GM12878 (cell line): ENCODE results near the gene NEK5. TPM values are rescaled to one million over a fixed set of nuclear protein-coding genes. Genes with fewer than 3 reads are reported as not detected.

ENCODE experiments used
- ATAC-seq: fragments of 200-7000 bp; cut with Tn5 transposase; 3 replicates; pipeline ENCODE4 v1.9.1; 2020; ENCODE audit warnings: mild to moderate bottlenecking, moderate library complexity
- BruUV-seq: library from RNA; stranded (reverse); fragments of 400-500 nt; replicated peaks from 2 replicates; lab custom pipeline; 2021; lab: Mats Ljungman, UMichigan
- CTCF ChIA-PET: fragments of 300-600 bp; sonication (Branson Sonifier 250); formaldehyde crosslinking; extraction: SDS; loops from one replicate; lab custom pipeline; 2021; ENCODE audit warnings: inconsistent platforms; lab: Yijun Ruan, JAX
- POLR2A ChIA-PET: fragments of 350-600 bp; formaldehyde crosslinking; extraction: SDS; loops from one replicate; lab custom pipeline; 2021; ENCODE audit warnings: inconsistent platforms; lab: Charles Lee
- RAD21 ChIA-PET: fragments of 300-600 bp; sonication (Branson Sonifier 250); formaldehyde crosslinking; loops from one replicate; lab custom pipeline; 2023; ENCODE audit warnings: antibody characterized with exemption; ENCODE audit not compliant: unreplicated experiment; lab: Charles Lee
- SMC1A ChIA-PET: fragments of 300-600 bp; sonication (Branson Sonifier 250); formaldehyde crosslinking; loops from one replicate; lab custom pipeline; 2023; ENCODE audit not compliant: unreplicated experiment, uncharacterized antibody; lab: Charles Lee
- DNase-seq: peaks from one replicate; pipeline ENCODE4 v3.0.0-alpha.2; 2011; ENCODE audit warnings: low read depth, low spot score
- FAIRE-seq: peaks from 3 replicates; lab custom pipeline; 2011; peaks lifted over from hg19 to GRCh38; lab: Jason Lieb, UNC
- H2AFZ ChIP-seq: 2 replicates; pipeline ENCODE4 v1.6.0; 2011; ENCODE audit warnings: low read depth, low read length, control low read depth; ENCODE audit not compliant: control insufficient read depth
- H3K27ac ChIP-seq: 2 replicates; pipeline ENCODE4 v1.5.1; 2011; ENCODE audit warnings: control low read depth; ENCODE audit not compliant: control insufficient read depth, insufficient read depth
- H3K27me3 ChIP-seq, 2 experiments: replicated peaks in 1 of 2; 2 replicates each; pipeline versions ENCODE4 v1.6.0 to v1.6.1; 2011; ENCODE audit warnings: low read length in 1 of 2; ENCODE audit not compliant: control insufficient read depth in 2 of 2, insufficient read depth in 2 of 2
- H3K36me3 ChIP-seq, 2 experiments: 2 replicates each; pipeline ENCODE4 v1.5.1; 2011; ENCODE audit warnings: low read length in 1 of 2; ENCODE audit not compliant: control insufficient read depth in 2 of 2, insufficient read depth in 2 of 2
- H3K4me1 ChIP-seq: 2 replicates; pipeline ENCODE4 v1.6.1; 2011; ENCODE audit warnings: mild to moderate bottlenecking, low read length, moderate library complexity, mixed read lengths; ENCODE audit not compliant: control insufficient read depth, insufficient read depth
- H3K4me2 ChIP-seq: 2 replicates; pipeline ENCODE4 v1.6.0; 2011; ENCODE audit warnings: control low read depth; ENCODE audit not compliant: control insufficient read depth, insufficient read depth
- H3K4me3 ChIP-seq: fragments of 200-600 bp; sonication (generic); 2 replicates; pipeline ENCODE4 v1.5.1; 2016
- H3K79me2 ChIP-seq: 2 replicates; pipeline ENCODE4 v1.6.0; 2011; ENCODE audit warnings: low read length; ENCODE audit not compliant: control insufficient read depth, insufficient read depth
- H3K9ac ChIP-seq: 2 replicates; pipeline ENCODE4 v1.8.0; 2011; ENCODE audit warnings: low read length, control low read depth, mixed read lengths; ENCODE audit not compliant: control insufficient read depth, insufficient read depth
- H3K9me3 ChIP-seq: replicated peaks from 3 replicates; pipeline ENCODE4 v1.5.1; 2011; ENCODE audit warnings: mild to moderate bottlenecking, low read length; ENCODE audit not compliant: control insufficient read depth, insufficient read depth
- H4K20me1 ChIP-seq: 2 replicates; pipeline ENCODE4 v1.6.0; 2011; ENCODE audit not compliant: control insufficient read depth, insufficient read depth
- BACH1 ChIP-seq: fragments of 450-650 bp; IDR thresholded peaks from 2 replicates; pipeline ENCODE4 v1.6.1; 2017; ENCODE audit warnings: mild to moderate bottlenecking, borderline replicate concordance
- BRCA1 ChIP-seq: IDR thresholded peaks from 2 replicates; pipeline ENCODE4 v1.6.1; 2011; ENCODE audit warnings: low read depth, low read length, improper control_type of control experiment
- CBFB ChIP-seq: IDR thresholded peaks from 2 replicates; pipeline ENCODE4 v1.6.1; 2016; ENCODE audit warnings: antibody characterized with exemption, low read depth
- CBX5 ChIP-seq: sonication (generic); IDR thresholded peaks from 2 replicates; pipeline ENCODE4 v1.6.1; 2016; ENCODE audit warnings: low read depth, moderate library complexity, mild to moderate bottlenecking, inconsistent platforms
- CREB1 ChIP-seq: IDR thresholded peaks from 2 replicates; pipeline ENCODE4 v1.6.1; 2012; ENCODE audit warnings: low read depth, mild to moderate bottlenecking, inconsistent platforms
- E2F4 ChIP-seq: IDR thresholded peaks from 2 replicates; pipeline ENCODE4 v1.6.1; 2012; ENCODE audit warnings: low read depth, low read length, improper control_type of control experiment
- EP300 ChIP-seq, 2 experiments: fragments of 150-350 bp in 1 of 2; IDR thresholded peaks; 2 replicates each; pipeline ENCODE4 v1.6.1; 2011 to 2012; ENCODE audit warnings: low read depth in 2 of 2, low read length in 2 of 2, borderline replicate concordance in 1 of 2, improper control_type of control experiment in 1 of 2, inconsistent platforms in 1 of 2; ENCODE audit not compliant: control insufficient read depth in 1 of 2
- HSF1 ChIP-seq: fragments of 150-350 bp; IDR thresholded peaks from 2 replicates; pipeline ENCODE4 v1.6.1; 2014; ENCODE audit warnings: mild to moderate bottlenecking, low read depth, low read length
- IRF4 ChIP-seq: IDR thresholded peaks from 2 replicates; pipeline ENCODE4 v1.6.1; 2011; ENCODE audit warnings: low read depth, low read length
- KDM1A ChIP-seq: fragments of 200-600 bp; sonication (generic); IDR thresholded peaks from 2 replicates; pipeline ENCODE4 v1.6.1; 2016; ENCODE audit warnings: borderline replicate concordance
- MXI1 ChIP-seq: fragments of 150-350 bp; IDR thresholded peaks from 2 replicates; pipeline ENCODE4 v1.6.1; 2011; ENCODE audit warnings: low read depth, mild to moderate bottlenecking, inconsistent platforms, low read length, improper control_type of control experiment
- NR2C1 ChIP-seq: fragments of 450-650 bp; IDR thresholded peaks from 2 replicates; pipeline ENCODE4 v1.6.1; 2017; ENCODE audit warnings: antibody characterized with exemption, mild to moderate bottlenecking, moderate library complexity
- PKNOX1 ChIP-seq: fragments of 450-650 bp; IDR thresholded peaks from 2 replicates; pipeline ENCODE4 v1.6.1; 2016; ENCODE audit warnings: mild to moderate bottlenecking
- RBBP5 ChIP-seq: fragments of 200-600 bp; sonication (generic); conservative IDR thresholded peaks from 2 replicates; pipeline ENCODE4 v1.6.1; 2016
- SMAD5 ChIP-seq: IDR thresholded peaks from 2 replicates; pipeline ENCODE4 v1.6.1; 2016; ENCODE audit warnings: antibody characterized with exemption, low read depth
- ZNF687 ChIP-seq: fragments of 450-650 bp; IDR thresholded peaks from 2 replicates; pipeline ENCODE4 v1.6.1; 2017; ENCODE audit warnings: mild to moderate bottlenecking, moderate library complexity
- ZZZ3 ChIP-seq: IDR thresholded peaks from 2 replicates; pipeline ENCODE4 v1.6.1; 2011; ENCODE audit warnings: low read depth; ENCODE audit not compliant: control insufficient read depth, insufficient read length
- in situ Hi-C: fragments of 300-500 bp; cut with MboI; formaldehyde crosslinking; loops from 9 replicates; pipeline ENCODE4 v1.14.3; 2018; ENCODE audit warnings: mixed read lengths
- intact Hi-C: fragments of 100-400 bp; cut with micrococcal nuclease; formaldehyde crosslinking; loops from one replicate; pipeline ENCODE4 v1.14.2; 2022; ENCODE audit not compliant: unreplicated experiment
- polyA plus RNA-seq, 11 experiments: library from polyadenylated mRNA; depleted of rRNA in 4 of 11; unstranded in 6 of 11; stranded (reverse) in 5 of 11; fragments of >200 nt; fragmentation: Nextera tagmentation in 4 of 11; fragmentation: Illumina TruSeq in 1 of 11; extraction: Ambion mirVana in 4 of 11; extraction: Trizol in 1 of 11; gene quantifications; 1 replicate in 1 of 11; 2 replicates in 10 of 11; pipeline versions ENCODE4 v1.2.1 to v1.2.3, GENCODE V29; 2011 to 2016; ENCODE audit warnings: inconsistent platforms in 2 of 11, missing spikeins in 2 of 11, low read depth in 1 of 11
- total RNA-seq, 4 experiments: library from RNA; depleted of rRNA in 3 of 4; stranded (reverse); fragments of >200 nt in 3 of 4; fragmentation: Illumina TruSeq in 1 of 4; extraction: Trizol in 1 of 4; gene quantifications; 2 replicates each; pipeline versions ENCODE4 v1.2.1 to v1.2.3, GENCODE V29; 2013 to 2021

The NEK5 gene
- total and polyA plus RNA-seq, 10 of the 15 experiments (the other 5 are each of a cell fraction or from before 2014, with no cell fraction given) = 0.04 to 0.32 (median 0.20) TPM; not detected in 6

GRCh38 chr13:52130641-52131040 lies 1.8 kb upstream of the NEK5 start:
- H3K36me3 ChIP-seq = no peaks in the 10 kb centered on the region
- POLR2A ChIA-PET = no interaction called here

More at GRCh38 chr13:52130641-52131040, 1.8 kb upstream of the NEK5 start:
- in situ Hi-C loops (no loop called here), intact Hi-C loops (no loop called here)
- H3K27me3 ChIP-seq = peaks cover 0 to 2% of the 10 kb centered on the region in 2 experiments; a peak in 2 of 4 replicates
- no peaks in the 10 kb centered on the region for H3K9me3 ChIP-seq
- H4K20me1 ChIP-seq = no peaks in the 10 kb centered on the region
- ChIA-PET SMC1A (interaction anchor here (0.9 kb wide), 1 partner anchor 9 kb away, joined by 3 read pairs; no protein-coding TSS in a partner anchor), CTCF (interaction anchor here (0.9 kb wide), 1 partner anchor 235 kb away, joined by 3 read pairs; no protein-coding TSS in a partner anchor), RAD21 (no interaction called here)
- no peak overlapping the region for H2AFZ ChIP-seq
- no peaks in the 10 kb centered on the region for H3K79me2 ChIP-seq
- no TSS peak for BruUV-seq
- H3K9ac ChIP-seq = no peak overlapping the region
- DNase-seq (no peak), ATAC-seq (no peak), FAIRE-seq (no peak)
- H3K4me3 ChIP-seq = no peak overlapping the region
- H3K4me1 ChIP-seq = 0 out of 2 replicates have a peak, but pooled peaks cover 5% of the 10 kb centered on the region
- no peak overlapping the region for H3K4me2 ChIP-seq
- TF ChIP-seq BRCA1 = no peak
- TF ChIP-seq IRF4 = no peak
- no peak for TF ChIP-seq ZZZ3
- no peak for TF ChIP-seq NR2C1
- no peak for TF ChIP-seq EP300 (IDR thresholded peaks at IDR 0.05; ENCODE audit: borderline replicate concordance in 1 of 2, control insufficient read depth in 1 of 2, low read depth in 2 of 2, low read length in 2 of 2)
- no peak for TF ChIP-seq RBBP5
- TF ChIP-seq CBFB = no peak
- no peak for TF ChIP-seq CBX5
- TF ChIP-seq CREB1 = no peak
- no peak for TF ChIP-seq E2F4
- no peak for TF ChIP-seq PKNOX1
- TF ChIP-seq BACH1 = no peak
- no peak for TF ChIP-seq HSF1
- TF ChIP-seq KDM1A = no peak
- TF ChIP-seq MXI1 = no peak
- no peak for TF ChIP-seq ZNF687
- no peak for TF ChIP-seq SMAD5
- no peak overlapping the region for H3K27ac ChIP-seq
